SK-N-SH treated with all-trans-retinoic acid at 6 μM for 48 hours (cell line): ENCODE measurements around the gene CLDN24.

Experiments
- ATAC-seq: fragments of 200-7000 bp; cut with Tn5 transposase; 3 replicates; pipeline ENCODE4 v1.9.1; 2020; ENCODE audit warnings: mild to moderate bottlenecking, moderate library complexity
- ARNTL ChIP-seq: fragments of 450-650 bp; formaldehyde crosslinking; IDR thresholded peaks from 2 replicates; pipeline ENCODE4 v1.5.0; 2020; ENCODE audit warnings: low read depth, mild to moderate bottlenecking, moderate library complexity, borderline replicate concordance
- BACH2 ChIP-seq: fragments of 250-450 bp; sonication (Bioruptor Pico); IDR thresholded peaks from 2 replicates; pipeline ENCODE4 v1.9.0; 2021; ENCODE audit warnings: mild to moderate bottlenecking, borderline replicate concordance
- CSDC2 ChIP-seq: fragments of 250-450 bp; sonication (Bioruptor Pico); IDR thresholded peaks from 2 replicates; pipeline ENCODE4 v1.5.0; 2020; ENCODE audit warnings: mild to moderate bottlenecking, moderate library complexity
- ESRRG ChIP-seq: fragments of 250-450 bp; sonication (Bioruptor Pico); IDR thresholded peaks from 2 replicates; pipeline ENCODE4 v1.6.1; 2021; ENCODE audit warnings: mild to moderate bottlenecking
- ISL1 ChIP-seq: fragments of 250-450 bp; sonication (Bioruptor Pico); IDR thresholded peaks from 2 replicates; pipeline ENCODE4 v2.1.2; 2022; ENCODE audit warnings: mild to moderate bottlenecking, moderate library complexity
- OSR1 ChIP-seq: fragments of 250-450 bp; sonication (Bioruptor Pico); IDR thresholded peaks from 2 replicates; pipeline ENCODE4 v1.8.0; 2022; ENCODE audit warnings: moderate library complexity, mild to moderate bottlenecking, inconsistent platforms
- RARB ChIP-seq: fragments of 250-450 bp; sonication (Bioruptor Pico); IDR thresholded peaks from 2 replicates; pipeline ENCODE4 v1.8.0; 2021; ENCODE audit warnings: mild to moderate bottlenecking, moderate library complexity
- SNAI2 ChIP-seq: fragments of 250-450 bp; sonication (Bioruptor Pico); IDR thresholded peaks from 2 replicates; pipeline ENCODE4 v1.5.0; 2020; ENCODE audit warnings: mild to moderate bottlenecking, moderate library complexity
- TCF4 ChIP-seq: fragments of 250-450 bp; sonication (Bioruptor Pico); IDR thresholded peaks from 2 replicates; pipeline ENCODE4 v1.8.0; 2021; ENCODE audit warnings: mild to moderate bottlenecking, moderate library complexity, borderline replicate concordance
- TOX ChIP-seq: fragments of 250-450 bp; sonication (Bioruptor Pico); IDR thresholded peaks from 2 replicates; pipeline ENCODE4 v1.8.0; 2021; ENCODE audit warnings: mild to moderate bottlenecking, moderate library complexity, borderline replicate concordance
- ZC3H10 ChIP-seq: fragments of 250-450 bp; sonication (Bioruptor Pico); IDR thresholded peaks from 2 replicates; pipeline ENCODE4 v1.5.1; 2021; ENCODE audit warnings: mild to moderate bottlenecking, moderate library complexity
- ZFP3 ChIP-seq: fragments of 250-450 bp; sonication (Bioruptor Pico); IDR thresholded peaks from 2 replicates; pipeline ENCODE4 v1.5.0; 2020; ENCODE audit warnings: mild to moderate bottlenecking, moderate library complexity
- ZNF70 ChIP-seq: fragments of 450-650 bp; formaldehyde crosslinking; IDR thresholded peaks from 2 replicates; pipeline ENCODE4 v1.5.0; 2020; ENCODE audit warnings: mild to moderate bottlenecking, moderate library complexity
- TF ChIP-seq, protein P1 (sequence below): fragments of 250-450 bp; sonication (Bioruptor Pico); IDR thresholded peaks from 2 replicates; pipeline ENCODE4 v1.5.1; 2021; ENCODE audit warnings: mild to moderate bottlenecking, moderate library complexity
- TF ChIP-seq, protein P2 (sequence below): fragments of 250-450 bp; sonication (Bioruptor Pico); IDR thresholded peaks from 2 replicates; pipeline ENCODE4 v1.8.0; 2020; ENCODE audit warnings: mild to moderate bottlenecking, moderate library complexity, borderline replicate concordance
- TF ChIP-seq, protein P3 (sequence below): fragments of 250-450 bp; sonication (Bioruptor Pico); IDR thresholded peaks from 2 replicates; pipeline ENCODE4 v1.5.1; 2020; ENCODE audit warnings: low read depth, mild to moderate bottlenecking, moderate library complexity
- TF ChIP-seq, protein P4 (sequence below): fragments of 250-450 bp; sonication (Bioruptor Pico); IDR thresholded peaks from 2 replicates; pipeline ENCODE4 v1.5.0; 2020; ENCODE audit warnings: mild to moderate bottlenecking, moderate library complexity

Gene CLDN24

DNA sequence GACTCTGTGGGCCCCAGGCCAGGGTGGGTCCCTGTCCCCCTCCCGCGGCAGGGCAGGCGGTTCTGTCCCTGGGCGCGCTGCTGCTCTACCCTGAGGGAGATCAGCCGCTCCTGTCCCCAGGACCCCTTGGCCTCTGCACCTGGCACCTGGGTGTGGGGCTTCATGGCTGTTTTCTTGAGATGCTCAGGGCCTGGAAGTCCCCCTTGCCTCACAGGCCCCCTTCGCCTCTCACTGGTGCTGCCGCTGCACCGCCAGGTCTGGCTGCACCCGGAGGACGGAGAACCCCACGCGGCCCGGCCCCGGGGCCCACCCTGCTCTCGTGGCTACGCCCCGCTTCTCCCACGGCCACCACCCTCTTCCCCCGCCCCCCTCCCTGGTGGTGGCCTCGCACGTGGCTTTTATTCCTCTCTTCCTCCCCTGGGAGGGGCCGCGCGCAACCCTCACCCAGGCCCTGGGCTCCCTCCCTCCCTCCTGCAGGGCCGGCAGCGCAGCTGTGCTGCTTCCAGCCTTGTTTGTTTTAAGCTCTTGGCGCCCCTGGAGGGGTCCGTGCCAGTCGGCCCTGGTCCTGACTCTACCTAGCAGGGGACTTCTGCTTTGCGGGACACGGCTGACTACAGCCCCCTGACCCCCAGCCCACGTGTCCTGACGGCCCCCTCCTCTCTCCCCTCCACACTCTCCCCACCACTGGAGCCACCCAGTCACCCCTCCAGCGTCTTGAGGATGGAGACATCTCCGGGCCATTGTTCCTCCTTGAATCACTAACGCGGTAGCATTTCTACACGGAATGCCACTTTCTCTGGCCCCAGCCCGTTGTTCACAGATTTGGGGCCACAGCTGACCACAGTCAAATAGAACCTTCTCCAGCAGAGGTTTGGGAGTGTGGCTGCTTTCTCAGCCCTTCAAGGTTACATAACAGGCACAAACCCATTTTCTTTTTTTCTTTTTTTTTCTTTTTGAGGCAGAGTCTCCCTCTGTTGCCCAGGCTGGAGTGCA is 20.6 kb upstream of the CLDN24 start:
- TF ChIP-seq, protein P1, sequence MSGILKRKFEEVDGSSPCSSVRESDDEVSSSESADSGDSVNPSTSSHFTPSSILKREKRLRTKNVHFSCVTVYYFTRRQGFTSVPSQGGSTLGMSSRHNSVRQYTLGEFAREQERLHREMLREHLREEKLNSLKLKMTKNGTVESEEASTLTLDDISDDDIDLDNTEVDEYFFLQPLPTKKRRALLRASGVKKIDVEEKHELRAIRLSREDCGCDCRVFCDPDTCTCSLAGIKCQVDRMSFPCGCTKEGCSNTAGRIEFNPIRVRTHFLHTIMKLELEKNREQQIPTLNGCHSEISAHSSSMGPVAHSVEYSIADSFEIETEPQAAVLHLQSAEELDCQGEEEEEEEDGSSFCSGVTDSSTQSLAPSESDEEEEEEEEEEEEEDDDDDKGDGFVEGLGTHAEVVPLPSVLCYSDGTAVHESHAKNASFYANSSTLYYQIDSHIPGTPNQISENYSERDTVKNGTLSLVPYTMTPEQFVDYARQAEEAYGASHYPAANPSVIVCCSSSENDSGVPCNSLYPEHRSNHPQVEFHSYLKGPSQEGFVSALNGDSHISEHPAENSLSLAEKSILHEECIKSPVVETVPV: no peak
- TF ChIP-seq, protein P2, sequence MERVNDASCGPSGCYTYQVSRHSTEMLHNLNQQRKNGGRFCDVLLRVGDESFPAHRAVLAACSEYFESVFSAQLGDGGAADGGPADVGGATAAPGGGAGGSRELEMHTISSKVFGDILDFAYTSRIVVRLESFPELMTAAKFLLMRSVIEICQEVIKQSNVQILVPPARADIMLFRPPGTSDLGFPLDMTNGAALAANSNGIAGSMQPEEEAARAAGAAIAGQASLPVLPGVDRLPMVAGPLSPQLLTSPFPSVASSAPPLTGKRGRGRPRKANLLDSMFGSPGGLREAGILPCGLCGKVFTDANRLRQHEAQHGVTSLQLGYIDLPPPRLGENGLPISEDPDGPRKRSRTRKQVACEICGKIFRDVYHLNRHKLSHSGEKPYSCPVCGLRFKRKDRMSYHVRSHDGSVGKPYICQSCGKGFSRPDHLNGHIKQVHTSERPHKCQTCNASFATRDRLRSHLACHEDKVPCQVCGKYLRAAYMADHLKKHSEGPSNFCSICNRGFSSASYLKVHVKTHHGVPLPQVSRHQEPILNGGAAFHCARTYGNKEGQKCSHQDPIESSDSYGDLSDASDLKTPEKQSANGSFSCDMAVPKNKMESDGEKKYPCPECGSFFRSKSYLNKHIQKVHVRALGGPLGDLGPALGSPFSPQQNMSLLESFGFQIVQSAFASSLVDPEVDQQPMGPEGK (CRISPR knock-in tag): no peak
- ATAC-seq: no peak

DNA sequence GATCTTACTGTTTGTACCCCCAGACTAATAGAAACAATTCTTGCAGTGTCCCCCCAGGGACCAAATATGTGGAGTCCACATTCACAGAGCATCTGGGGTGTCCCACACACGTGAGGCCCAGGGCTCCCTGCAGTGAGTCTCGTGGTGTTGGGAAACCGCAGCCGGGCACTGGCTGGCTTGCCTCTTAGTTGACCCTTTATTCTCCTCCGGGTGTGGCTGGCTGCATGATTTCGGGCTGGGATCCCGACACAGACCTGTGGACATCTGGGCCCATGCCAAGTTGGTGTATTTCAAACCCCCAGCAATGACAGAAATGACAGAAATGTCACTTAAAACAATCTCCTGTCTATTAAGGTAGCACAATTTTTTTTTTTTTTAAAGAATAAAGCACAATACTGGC is 15.6 kb upstream of the CLDN24 start:
- ATAC-seq: no peak
- TF ChIP-seq, protein P2 (CRISPR knock-in tag): no peak
- no peak for TF ChIP-seq TCF4 (CRISPR knock-in tag)
- no peak for TF ChIP-seq ZNF70 (CRISPR knock-in tag)
- TF ChIP-seq ARNTL (CRISPR knock-in tag): no peak
- TF ChIP-seq BACH2 (CRISPR knock-in tag): no peak
- TF ChIP-seq, protein P3, sequence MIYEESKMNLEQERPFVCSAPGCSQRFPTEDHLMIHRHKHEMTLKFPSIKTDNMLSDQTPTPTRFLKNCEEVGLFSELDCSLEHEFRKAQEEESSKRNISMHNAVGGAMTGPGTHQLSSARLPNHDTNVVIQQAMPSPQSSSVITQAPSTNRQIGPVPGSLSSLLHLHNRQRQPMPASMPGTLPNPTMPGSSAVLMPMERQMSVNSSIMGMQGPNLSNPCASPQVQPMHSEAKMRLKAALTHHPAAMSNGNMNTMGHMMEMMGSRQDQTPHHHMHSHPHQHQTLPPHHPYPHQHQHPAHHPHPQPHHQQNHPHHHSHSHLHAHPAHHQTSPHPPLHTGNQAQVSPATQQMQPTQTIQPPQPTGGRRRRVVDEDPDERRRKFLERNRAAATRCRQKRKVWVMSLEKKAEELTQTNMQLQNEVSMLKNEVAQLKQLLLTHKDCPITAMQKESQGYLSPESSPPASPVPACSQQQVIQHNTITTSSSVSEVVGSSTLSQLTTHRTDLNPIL (CRISPR knock-in tag): no peak
- no peak for TF ChIP-seq RARB (CRISPR knock-in tag)
- TF ChIP-seq, protein P4, sequence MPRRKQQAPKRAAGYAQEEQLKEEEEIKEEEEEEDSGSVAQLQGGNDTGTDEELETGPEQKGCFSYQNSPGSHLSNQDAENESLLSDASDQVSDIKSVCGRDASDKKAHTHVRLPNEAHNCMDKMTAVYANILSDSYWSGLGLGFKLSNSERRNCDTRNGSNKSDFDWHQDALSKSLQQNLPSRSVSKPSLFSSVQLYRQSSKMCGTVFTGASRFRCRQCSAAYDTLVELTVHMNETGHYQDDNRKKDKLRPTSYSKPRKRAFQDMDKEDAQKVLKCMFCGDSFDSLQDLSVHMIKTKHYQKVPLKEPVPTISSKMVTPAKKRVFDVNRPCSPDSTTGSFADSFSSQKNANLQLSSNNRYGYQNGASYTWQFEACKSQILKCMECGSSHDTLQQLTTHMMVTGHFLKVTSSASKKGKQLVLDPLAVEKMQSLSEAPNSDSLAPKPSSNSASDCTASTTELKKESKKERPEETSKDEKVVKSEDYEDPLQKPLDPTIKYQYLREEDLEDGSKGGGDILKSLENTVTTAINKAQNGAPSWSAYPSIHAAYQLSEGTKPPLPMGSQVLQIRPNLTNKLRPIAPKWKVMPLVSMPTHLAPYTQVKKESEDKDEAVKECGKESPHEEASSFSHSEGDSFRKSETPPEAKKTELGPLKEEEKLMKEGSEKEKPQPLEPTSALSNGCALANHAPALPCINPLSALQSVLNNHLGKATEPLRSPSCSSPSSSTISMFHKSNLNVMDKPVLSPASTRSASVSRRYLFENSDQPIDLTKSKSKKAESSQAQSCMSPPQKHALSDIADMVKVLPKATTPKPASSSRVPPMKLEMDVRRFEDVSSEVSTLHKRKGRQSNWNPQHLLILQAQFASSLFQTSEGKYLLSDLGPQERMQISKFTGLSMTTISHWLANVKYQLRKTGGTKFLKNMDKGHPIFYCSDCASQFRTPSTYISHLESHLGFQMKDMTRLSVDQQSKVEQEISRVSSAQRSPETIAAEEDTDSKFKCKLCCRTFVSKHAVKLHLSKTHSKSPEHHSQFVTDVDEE (CRISPR knock-in tag): no peak
- TF ChIP-seq SNAI2: no peak
- TF ChIP-seq ZC3H10: no peak
- no peak for TF ChIP-seq OSR1
- TF ChIP-seq ZFP3 (CRISPR knock-in tag): no peak
- TF ChIP-seq CSDC2 (CRISPR knock-in tag): no peak
- no peak for TF ChIP-seq ESRRG (CRISPR knock-in tag)

DNA sequence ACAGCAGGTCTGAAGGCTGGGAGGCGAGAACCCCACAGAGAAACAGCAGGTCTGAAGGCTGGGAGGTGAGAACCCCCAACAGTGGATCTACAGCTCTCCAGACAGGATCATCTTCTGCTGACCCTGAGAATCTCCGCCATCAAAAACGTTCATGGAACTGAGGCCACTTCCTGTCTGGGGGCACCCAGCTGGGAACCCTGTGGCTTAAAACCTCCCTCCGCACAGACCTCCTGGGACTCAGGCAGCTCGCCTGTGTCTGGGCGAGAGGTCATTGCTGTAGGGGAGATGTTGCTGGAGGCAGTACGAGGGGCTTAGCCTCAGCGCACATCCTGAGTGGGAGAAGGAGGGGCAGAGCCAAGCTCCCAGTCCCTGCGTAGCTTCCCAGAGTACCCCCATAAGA is 15.1 kb upstream of the CLDN24 start:
- no peak for TF ChIP-seq TOX (CRISPR knock-in tag)
- no peak for TF ChIP-seq SNAI2
- no peak for TF ChIP-seq RARB (CRISPR knock-in tag)
- TF ChIP-seq BACH2 (CRISPR knock-in tag): no peak
- no peak for TF ChIP-seq ZFP3 (CRISPR knock-in tag)
- no peak for TF ChIP-seq ZC3H10
- no peak for TF ChIP-seq TCF4 (CRISPR knock-in tag)
- no peak for TF ChIP-seq CSDC2 (CRISPR knock-in tag)
- TF ChIP-seq ISL1 (CRISPR knock-in tag): no peak
- ATAC-seq: no peak
